Ectodermal cell (in vitro differentiated cells): ENCODE results near the gene OSBPL10.

Experiments used
- H3K27ac ChIP-seq: 2 replicates; pipeline ENCODE4 v1.7.0; 2013; ENCODE audit warnings: mild to moderate bottlenecking, low read depth, low read length; ENCODE audit not compliant: insufficient read depth, poor library complexity, severe bottlenecking
- H3K27me3 ChIP-seq: 2 replicates; pipeline ENCODE4 v1.7.0; 2013; ENCODE audit warnings: mild to moderate bottlenecking, low read length; ENCODE audit not compliant: insufficient read depth, control insufficient read depth, poor library complexity, severe bottlenecking
- H3K36me3 ChIP-seq: one replicate; pipeline ENCODE4 v1.7.0; 2013; ENCODE audit warnings: low read length; ENCODE audit not compliant: control insufficient read depth, insufficient read depth
- H3K4me1 ChIP-seq: one replicate; pipeline ENCODE4 v1.7.0; 2013; ENCODE audit warnings: low read length; ENCODE audit not compliant: control insufficient read depth, insufficient read depth
- H3K4me3 ChIP-seq: 2 replicates; pipeline ENCODE4 v1.7.0; 2013; ENCODE audit warnings: low read depth, low read length, control low read depth; ENCODE audit not compliant: insufficient read depth
- H3K9me3 ChIP-seq: 2 replicates; pipeline ENCODE4 v1.7.0; 2013; ENCODE audit warnings: mild to moderate bottlenecking, low read length, moderate library complexity; ENCODE audit not compliant: control insufficient read depth
- WGBS, 2 experiments: methylation state at CpG; one replicate each; pipeline ENCODE4 v1.1.7; 2013; ENCODE audit warnings: missing lambda C conversion rate in 2 of 2; 5-methylcytosine and 5-hydroxymethylcytosine counted together

Gene OSBPL10

DNA sequence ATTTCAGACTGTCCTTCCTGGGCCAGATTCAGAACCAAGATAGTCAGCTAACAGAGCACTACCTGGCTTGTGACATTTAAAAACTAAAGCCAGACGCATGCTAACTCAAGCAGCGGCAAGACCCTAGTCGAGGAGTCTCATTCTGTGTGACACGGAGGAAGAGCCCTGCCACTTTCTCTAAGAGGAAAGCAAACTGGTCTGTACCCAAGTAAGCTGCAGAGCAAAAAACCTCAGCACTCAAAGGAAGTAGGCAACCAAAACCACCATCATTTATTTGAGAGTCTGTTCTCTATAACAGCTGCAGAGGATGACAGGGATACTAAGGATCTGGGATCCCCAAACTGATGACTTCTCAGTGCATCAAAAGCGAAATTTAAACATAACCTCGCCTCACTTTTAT, 152.1 kb downstream of the OSBPL10 start:
- Histone ChIP-seq H3K27me3 (no peaks in the 10 kb centered on the region), H3K4me3 (no peak overlapping the region), H3K4me1 (no peaks in the 10 kb centered on the region), H3K36me3 (no peaks in the 10 kb centered on the region), H3K27ac (no peak overlapping the region), H3K9me3 (no peaks in the 10 kb centered on the region)
- WGBS, 2 experiments = 92 to 99% methylated on average over 6 of the region's 6 CpGs

DNA sequence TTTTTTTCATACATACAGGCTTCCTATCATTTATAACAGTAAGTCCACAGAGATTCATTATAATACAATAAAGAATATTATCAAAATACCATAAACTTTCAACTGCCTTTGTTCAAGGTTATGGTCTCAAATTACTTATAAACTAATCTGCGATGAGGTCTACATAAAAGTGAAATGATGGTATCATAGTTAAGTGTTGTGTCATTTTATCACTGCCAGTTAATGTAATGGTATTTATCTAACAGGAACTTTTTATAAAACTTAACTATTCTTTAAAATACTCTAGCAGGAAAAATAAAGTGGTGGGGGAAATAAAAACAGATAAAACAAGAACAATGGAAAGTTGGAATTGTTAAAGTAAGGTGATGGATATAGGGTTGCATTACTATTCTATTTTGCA, 153.1 kb downstream of the OSBPL10 start:
- Histone ChIP-seq H3K27me3 (no peaks in the 10 kb centered on the region), H3K9me3 (no peaks in the 10 kb centered on the region), H3K36me3 (no peaks in the 10 kb centered on the region), H3K27ac (no peak overlapping the region), H3K4me3 (no peak overlapping the region), H3K4me1 (no peaks in the 10 kb centered on the region)
- WGBS, 2 experiments = no CpG with 5 or more reads among the region's 1 CpG

DNA sequence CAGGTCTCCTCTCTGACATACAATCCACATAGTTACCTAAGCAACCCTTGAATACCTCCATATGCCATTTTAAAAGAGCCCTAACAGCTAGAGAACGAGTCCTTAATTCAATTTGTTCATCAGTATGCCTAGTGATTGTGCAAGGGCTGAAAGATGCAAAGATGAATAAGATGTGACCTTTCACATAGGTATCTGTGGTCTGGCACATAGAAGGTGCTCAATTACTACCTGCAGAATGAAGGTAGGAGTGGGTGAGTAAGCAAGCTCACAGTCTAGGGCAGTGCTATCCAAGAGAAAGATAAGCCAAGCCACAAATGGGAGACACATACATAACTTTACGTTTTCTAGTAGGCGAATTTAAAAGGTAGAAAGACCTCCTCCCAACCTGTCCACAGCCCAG, 157.9 kb downstream of the OSBPL10 start:
- Histone ChIP-seq H3K9me3 (no peaks in the 10 kb centered on the region), H3K4me3 (no peak overlapping the region), H3K27me3 (no peaks in the 10 kb centered on the region), H3K36me3 (no peaks in the 10 kb centered on the region), H3K27ac (no peak overlapping the region), H3K4me1 (no peaks in the 10 kb centered on the region)
- WGBS, 2 experiments = 92 to 96% methylated on average over 2 of the region's 3 CpGs

DNA sequence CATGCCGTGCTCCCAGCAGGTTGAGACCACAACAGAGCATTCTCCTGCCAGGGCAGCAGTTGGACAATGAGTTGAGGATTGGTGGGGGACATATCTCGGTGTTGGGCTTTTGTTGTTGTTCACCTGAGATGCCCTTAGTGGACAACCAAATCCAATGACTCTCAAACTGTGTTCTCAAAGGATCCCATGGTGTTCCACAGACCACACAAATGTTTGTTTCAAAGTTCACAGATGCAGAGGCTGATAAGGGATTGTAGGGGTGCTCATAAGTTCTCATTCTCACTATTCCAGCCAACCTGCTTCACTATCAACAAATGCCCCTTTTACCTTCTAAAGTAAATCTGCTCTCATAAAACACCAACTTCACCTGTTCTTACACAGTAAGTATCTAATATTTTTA, 159.9 kb downstream of the OSBPL10 start:
- H3K36me3 ChIP-seq = no peaks in the 10 kb centered on the region
- no peaks in the 10 kb centered on the region for H3K9me3 ChIP-seq
- H3K4me1 ChIP-seq = no peaks in the 10 kb centered on the region
- H3K4me3 ChIP-seq = no peak overlapping the region
- H3K27me3 ChIP-seq = no peaks in the 10 kb centered on the region
- H3K27ac ChIP-seq = no peak overlapping the region
- WGBS, 2 experiments = 76 to 82% methylated on average over 2 of the region's 2 CpGs

DNA sequence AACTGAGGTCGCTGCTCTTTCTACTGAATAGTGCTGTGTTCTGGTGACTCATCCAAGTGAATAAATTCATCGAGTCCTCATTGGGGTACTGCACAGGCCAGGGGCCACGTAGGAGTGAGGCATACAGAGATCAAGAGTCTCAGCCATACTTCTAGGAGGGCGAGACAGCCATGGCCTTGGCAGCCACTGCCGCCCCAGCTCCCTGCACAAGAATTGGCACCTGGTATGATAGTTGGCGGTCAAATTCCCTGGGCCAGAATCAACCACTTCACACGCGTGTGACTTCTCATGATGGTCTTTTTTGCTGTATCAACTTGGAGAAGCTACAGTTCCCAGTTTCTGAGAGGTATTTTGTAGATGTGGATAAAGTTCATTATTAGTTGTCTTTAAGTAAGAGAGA, 161.6 kb downstream of the OSBPL10 start:
- Histone ChIP-seq H3K27ac (no peak overlapping the region), H3K27me3 (no peaks in the 10 kb centered on the region), H3K4me3 (no peak overlapping the region), H3K4me1 (no peaks in the 10 kb centered on the region), H3K9me3 (no peaks in the 10 kb centered on the region), H3K36me3 (no peaks in the 10 kb centered on the region)
- WGBS, 2 experiments = 96 to 97% methylated on average over 8 of the region's 8 CpGs

DNA sequence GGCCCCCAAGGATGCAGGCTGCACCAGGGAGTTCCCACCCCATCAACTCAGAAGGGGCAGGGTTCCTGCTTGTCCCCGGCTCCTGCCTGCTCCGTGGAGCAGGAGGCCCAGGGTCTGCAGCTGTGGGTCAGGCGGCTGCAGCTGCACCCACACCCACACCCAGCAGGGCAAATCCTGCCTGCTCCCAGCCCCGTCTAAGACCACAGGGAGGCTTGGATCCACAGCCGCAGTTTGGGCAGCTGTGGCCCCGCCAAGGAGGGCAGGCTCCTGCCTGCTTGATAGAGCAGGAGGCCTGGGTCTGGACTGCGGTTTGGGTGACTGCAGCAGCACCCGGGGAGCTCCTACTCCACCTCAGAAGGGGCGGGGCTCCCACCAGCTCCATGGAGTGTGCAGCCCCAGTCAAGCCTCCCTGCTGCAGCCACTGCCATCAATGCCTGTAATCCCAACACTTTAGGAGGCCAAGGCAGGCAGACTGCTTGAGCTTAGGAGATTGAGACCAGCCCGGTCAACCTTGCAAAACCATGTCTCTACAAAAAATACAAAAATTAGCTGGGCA, 163.6 kb downstream of the OSBPL10 start:
- no peaks in the 10 kb centered on the region for H3K9me3 ChIP-seq
- no peak overlapping the region for H3K27ac ChIP-seq
- 82 to 83% methylated on average over 10 of the region's 10 CpGs for WGBS, 2 experiments
- no peak overlapping the region for H3K4me3 ChIP-seq
- no peaks in the 10 kb centered on the region for H3K36me3 ChIP-seq
- H3K4me1 ChIP-seq = no peaks in the 10 kb centered on the region
- H3K27me3 ChIP-seq = no peaks in the 10 kb centered on the region

DNA sequence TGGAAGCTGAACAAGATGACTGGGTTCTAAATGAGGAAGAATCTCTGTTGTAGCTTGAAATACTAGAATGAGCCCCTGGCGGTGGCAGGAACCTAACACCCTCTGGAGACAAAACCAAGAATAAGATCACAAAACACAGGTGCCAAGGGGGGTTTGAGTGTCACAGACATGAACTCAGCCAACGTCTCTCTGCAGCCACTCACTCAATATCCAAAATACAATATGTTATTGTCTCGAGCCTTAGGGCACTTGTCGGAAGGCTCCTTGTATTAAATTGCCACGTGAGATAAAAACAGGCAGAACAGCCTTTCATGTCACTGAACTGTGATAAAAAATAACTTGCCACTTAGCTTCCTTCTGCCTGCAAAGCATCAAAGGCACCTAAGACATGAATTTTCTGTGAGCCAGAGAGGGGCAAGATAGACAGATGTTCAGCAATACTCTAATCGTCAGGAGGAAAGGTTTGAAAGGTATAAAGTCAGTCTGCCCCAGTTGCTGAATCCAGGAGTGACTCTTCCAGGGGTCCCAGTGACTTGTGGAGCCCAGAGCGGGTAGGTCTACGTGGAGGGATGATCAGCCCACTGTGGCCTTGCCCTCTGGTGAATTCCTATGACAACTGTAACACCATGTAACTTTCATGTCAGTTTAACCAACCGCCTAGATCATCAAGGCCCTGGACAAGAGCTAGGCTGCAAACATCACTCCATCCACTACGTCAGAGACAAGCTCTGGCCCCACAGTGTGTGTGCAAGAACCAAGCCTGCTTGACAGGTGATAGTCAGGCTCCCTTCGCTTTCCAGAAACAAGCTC, 165.2 kb downstream of the OSBPL10 start:
- Histone ChIP-seq H3K4me3 (no peak overlapping the region), H3K9me3 (no peaks in the 10 kb centered on the region), H3K27me3 (no peaks in the 10 kb centered on the region), H3K27ac (no peak overlapping the region), H3K4me1 (no peaks in the 10 kb centered on the region), H3K36me3 (no peaks in the 10 kb centered on the region)
- WGBS, 2 experiments = 60 to 62% methylated on average over 11 of the region's 11 CpGs

DNA sequence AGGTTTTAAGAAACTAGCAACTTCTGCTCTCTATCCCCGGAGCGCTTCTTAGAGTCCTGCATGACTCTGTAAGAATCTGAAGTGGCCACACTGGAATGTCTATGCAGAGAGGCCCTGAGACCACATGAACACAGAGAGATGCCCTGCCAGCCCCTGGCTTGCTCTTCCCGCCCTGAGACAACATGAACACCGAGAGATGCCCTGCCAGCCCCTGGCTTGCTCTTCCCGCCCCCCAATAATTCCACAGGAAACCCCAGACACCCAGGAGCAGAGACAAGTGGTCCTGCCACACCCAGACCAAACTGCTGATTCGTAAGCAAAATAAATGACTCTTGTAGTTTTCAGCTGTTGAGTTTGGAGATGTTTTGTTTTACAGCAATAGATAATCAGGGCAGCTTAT, 166.1 kb downstream of the OSBPL10 start:
- H3K4me1 ChIP-seq = no peaks in the 10 kb centered on the region
- WGBS, 2 experiments = 68 to 71% methylated on average over 6 of the region's 6 CpGs
- no peak overlapping the region for H3K4me3 ChIP-seq
- no peak overlapping the region for H3K27ac ChIP-seq
- no peaks in the 10 kb centered on the region for H3K9me3 ChIP-seq
- H3K36me3 ChIP-seq = no peaks in the 10 kb centered on the region
- H3K27me3 ChIP-seq = no peaks in the 10 kb centered on the region

DNA sequence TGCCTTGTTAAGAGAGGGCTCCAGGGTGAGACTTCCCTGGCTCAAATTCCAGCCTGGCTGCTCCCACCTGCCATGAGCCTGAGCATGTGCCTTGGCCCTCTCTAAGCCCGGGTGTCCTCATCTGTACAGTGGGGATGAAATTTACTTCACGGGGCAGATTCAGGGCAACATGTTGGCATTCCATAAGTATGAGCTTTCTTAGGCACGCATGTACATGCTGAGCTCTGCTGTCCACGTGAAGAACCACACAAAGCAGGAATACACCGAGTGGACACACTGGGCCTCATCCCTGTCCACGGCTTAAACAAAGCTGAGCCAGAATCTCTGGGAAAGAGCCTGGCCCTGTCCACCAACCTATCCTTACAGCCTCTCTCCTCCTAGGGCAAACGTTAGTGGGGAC, 167.4 kb downstream of the OSBPL10 start:
- no peaks in the 10 kb centered on the region for H3K4me1 ChIP-seq
- H3K27ac ChIP-seq = no peak overlapping the region
- H3K27me3 ChIP-seq = no peaks in the 10 kb centered on the region
- no peak overlapping the region for H3K4me3 ChIP-seq
- 95% methylated on average over 7 of the region's 7 CpGs for WGBS, 2 experiments
- no peaks in the 10 kb centered on the region for H3K9me3 ChIP-seq
- no peaks in the 10 kb centered on the region for H3K36me3 ChIP-seq

DNA sequence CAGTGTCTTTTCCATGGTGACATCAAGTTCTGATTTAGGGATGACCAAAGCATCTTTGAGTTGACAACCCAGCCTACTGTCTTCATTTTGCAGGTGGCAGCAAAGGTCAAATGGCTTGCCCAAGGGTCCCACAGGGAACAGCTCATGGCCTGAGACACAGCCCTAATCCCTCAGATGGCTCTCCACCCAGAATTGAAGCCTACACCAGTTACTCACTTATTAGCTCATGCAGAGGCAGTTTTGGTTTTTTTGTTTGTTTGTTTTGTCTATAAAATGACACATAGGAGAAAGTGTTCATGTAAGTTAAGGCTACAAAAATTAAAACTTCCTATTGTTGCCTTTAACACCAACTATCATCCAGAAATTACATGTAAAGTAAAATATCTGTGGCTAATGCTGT, 167.9 kb downstream of the OSBPL10 start:
- no peaks in the 10 kb centered on the region for H3K36me3 ChIP-seq
- no peaks in the 10 kb centered on the region for H3K9me3 ChIP-seq
- no peaks in the 10 kb centered on the region for H3K4me1 ChIP-seq
- H3K27me3 ChIP-seq = no peaks in the 10 kb centered on the region
- H3K4me3 ChIP-seq = no peak overlapping the region
- no peak overlapping the region for H3K27ac ChIP-seq
